LNCAP (cell line): ENCODE measurements around the gene CREB3L2.

Experiments
- TF ChIP-seq, protein P1 (sequence below): fragments of 450-650 bp; IDR thresholded peaks from 2 replicates; pipeline ENCODE4 v1.5.1; 2017; ENCODE audit warnings: mild to moderate bottlenecking

Gene CREB3L2

DNA sequence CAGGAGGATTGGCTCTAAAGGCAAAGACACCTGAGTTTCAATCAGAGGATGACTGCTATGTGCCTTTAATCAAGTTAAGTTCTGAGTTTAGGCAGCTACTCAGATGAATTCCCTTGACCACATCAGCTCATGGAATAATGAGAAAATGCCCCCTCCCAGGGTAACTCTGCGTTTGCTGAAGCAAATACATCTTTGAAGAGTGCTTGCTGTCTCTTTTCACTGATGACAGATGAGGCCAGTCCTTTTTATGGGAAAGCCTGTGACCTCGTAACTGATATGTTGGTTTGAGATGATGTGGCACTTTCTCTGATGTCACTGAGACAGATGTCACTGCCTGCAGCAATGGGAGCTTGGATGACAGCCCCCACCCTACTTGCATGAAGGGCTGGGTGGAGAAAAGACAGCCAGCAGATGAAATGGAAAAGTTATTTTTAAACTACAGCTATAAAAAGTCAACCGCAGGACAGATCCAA, 111.4 kb downstream of the CREB3L2 start:
- TF ChIP-seq, protein P1, sequence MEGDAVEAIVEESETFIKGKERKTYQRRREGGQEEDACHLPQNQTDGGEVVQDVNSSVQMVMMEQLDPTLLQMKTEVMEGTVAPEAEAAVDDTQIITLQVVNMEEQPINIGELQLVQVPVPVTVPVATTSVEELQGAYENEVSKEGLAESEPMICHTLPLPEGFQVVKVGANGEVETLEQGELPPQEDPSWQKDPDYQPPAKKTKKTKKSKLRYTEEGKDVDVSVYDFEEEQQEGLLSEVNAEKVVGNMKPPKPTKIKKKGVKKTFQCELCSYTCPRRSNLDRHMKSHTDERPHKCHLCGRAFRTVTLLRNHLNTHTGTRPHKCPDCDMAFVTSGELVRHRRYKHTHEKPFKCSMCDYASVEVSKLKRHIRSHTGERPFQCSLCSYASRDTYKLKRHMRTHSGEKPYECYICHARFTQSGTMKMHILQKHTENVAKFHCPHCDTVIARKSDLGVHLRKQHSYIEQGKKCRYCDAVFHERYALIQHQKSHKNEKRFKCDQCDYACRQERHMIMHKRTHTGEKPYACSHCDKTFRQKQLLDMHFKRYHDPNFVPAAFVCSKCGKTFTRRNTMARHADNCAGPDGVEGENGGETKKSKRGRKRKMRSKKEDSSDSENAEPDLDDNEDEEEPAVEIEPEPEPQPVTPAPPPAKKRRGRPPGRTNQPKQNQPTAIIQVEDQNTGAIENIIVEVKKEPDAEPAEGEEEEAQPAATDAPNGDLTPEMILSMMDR = no peak

GRCh38 chr7:137888241-137888640, 113.6 kb downstream of the CREB3L2 start:
- TF ChIP-seq, protein P1 = no peak

DNA sequence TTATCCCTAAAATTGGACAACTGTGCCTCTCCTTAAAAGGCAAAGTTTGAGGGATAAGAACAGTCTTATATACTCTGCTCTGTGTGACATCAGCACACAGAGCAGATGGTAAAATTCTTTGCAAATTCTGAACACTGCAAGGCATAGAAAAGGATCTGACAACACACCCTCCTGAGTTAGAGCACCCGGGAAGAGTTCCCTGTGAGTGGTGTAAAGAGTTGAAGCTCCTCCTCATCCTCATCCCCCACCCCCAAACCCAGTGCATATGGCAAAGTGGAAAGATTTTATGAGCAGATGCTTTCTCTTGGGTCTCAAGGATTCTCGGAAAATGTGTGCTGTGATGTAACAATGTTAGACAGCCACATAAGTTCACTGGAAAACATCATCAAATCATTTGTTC, 115.1 kb downstream of the CREB3L2 start:
- TF ChIP-seq, protein P1 = no peak

GRCh38 chr7:137886281-137886680, 115.6 kb downstream of the CREB3L2 start:
- TF ChIP-seq, protein P1 = no peak

GRCh38 chr7:137885678-137886077, 116.2 kb downstream of the CREB3L2 start:
- TF ChIP-seq, protein P1 = no peak

- TF ChIP-seq, protein P1 = no peak
Observed at GRCh38 chr7:137882806-137883205, 119.1 kb downstream of the CREB3L2 start.

DNA sequence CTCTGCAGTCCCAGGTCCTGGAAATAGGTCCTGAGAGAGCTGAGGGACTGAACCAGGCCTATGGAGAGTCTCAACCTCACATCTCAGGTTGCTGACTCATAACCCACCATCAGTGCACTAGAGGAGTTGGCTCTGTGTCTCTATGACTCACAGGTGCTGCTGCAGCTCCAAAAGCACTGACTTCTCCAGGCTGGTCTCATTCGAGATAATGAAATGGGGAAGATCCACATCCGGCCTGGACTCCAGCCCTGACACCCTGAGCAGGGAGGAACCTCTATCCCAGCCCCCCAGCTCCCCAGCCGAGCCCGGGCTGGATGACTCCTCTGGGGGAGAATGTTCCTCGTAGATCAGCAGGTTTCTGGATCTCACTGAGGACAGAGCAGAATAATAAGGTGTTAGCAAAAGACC, 119.6 kb downstream of the CREB3L2 start:
- TF ChIP-seq, protein P1 = no peak

DNA sequence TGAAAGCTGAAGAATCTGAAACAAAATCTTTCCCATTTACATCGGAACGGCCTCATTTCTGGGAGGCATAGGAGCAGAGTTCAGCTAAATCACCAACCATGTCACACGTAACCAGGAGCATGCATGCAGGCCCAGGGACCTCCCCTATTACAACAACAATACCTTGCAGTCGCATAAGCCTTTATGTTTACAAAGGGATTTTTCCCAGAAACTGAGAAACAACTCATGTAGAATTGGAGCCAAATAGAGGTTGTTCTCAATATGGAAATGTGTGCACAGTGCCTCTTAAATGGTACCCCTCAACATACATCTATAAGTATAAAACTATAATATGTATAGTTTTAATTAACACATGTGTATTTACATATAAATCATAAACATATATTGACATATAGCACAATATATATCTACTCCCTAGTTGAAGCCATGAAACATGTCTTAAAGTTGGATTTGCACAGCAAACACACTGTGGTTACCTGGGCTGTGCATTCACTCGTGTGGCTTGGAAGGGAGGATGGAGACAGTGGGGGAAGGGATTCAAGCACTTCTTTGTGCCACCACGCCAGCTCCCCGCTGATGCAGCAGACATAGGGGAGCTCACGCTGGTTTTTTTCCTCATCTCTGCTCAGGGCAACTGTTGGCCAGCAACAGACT, 120.2 kb downstream of the CREB3L2 start:
- TF ChIP-seq, protein P1 = no peak
